ENCODE measurements around the gene CORO2B.

DNA sequence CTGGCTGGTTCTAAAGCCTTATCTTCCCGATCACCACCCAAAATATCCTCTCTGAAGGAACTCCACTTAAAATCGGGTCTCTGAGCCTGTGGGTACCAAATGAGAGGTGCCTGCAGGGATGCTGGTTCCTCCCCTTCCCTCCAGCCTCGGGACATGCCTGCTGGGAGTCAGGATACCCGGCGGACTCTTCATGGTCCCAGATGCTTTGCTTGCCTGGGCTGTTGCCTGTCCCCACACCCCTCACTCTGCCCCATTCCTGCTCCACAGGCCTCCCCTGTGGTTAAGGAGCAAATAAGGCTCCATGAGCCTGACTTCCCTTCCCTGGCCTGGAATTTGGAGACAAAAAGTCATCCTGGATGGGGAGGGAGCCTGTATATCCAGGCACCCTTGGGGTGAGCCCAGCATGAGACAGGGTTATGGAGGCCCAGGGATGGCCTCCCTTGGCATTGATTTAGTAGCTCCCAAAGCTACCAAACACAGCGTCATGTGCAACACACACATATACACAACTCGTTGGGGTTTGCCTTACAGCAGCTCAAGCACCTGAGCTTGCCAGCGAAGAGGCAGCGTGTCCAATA is 12.3 kb upstream of the CORO2B start:
- no peak for TF ChIP-seq POLR2A (IDR thresholded peaks at IDR 0.05)
- TF ChIP-seq, protein P1, sequence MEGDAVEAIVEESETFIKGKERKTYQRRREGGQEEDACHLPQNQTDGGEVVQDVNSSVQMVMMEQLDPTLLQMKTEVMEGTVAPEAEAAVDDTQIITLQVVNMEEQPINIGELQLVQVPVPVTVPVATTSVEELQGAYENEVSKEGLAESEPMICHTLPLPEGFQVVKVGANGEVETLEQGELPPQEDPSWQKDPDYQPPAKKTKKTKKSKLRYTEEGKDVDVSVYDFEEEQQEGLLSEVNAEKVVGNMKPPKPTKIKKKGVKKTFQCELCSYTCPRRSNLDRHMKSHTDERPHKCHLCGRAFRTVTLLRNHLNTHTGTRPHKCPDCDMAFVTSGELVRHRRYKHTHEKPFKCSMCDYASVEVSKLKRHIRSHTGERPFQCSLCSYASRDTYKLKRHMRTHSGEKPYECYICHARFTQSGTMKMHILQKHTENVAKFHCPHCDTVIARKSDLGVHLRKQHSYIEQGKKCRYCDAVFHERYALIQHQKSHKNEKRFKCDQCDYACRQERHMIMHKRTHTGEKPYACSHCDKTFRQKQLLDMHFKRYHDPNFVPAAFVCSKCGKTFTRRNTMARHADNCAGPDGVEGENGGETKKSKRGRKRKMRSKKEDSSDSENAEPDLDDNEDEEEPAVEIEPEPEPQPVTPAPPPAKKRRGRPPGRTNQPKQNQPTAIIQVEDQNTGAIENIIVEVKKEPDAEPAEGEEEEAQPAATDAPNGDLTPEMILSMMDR (IDR thresholded peaks at IDR 0.05) = no peak

All from uterus (tissue), 2 donors.